DOHH2 (cell line): ENCODE results near the gene CR1.

ENCODE experiments used
- H3F3A ChIP-seq: fragments of 200-600 bp; sonication (generic), shearing (Covaris generic); 2 replicates; pipeline ENCODE4 v1.6.0; 2016; ENCODE audit warnings: antibody characterized with exemption, mild to moderate bottlenecking; ENCODE audit not compliant: control insufficient read depth, insufficient read depth
- H3K27ac ChIP-seq: fragments of 200-600 bp; sonication (generic); 2 replicates; pipeline ENCODE4 v1.5.1; 2014; ENCODE audit warnings: low read depth, mild to moderate bottlenecking, low read length, moderate library complexity
- H3K27me3 ChIP-seq: fragments of 200-600 bp; sonication (generic); 2 replicates; pipeline ENCODE4 v1.6.1; 2014; ENCODE audit warnings: mild to moderate bottlenecking, low read length, mixed read lengths; ENCODE audit not compliant: control insufficient read depth
- H3K36me3 ChIP-seq: fragments of 200-600 bp; sonication (generic); 2 replicates; pipeline ENCODE4 v1.6.1; 2014; ENCODE audit warnings: mild to moderate bottlenecking, low read length, moderate library complexity, mixed read lengths; ENCODE audit not compliant: control insufficient read depth
- H3K4me1 ChIP-seq: fragments of 200-600 bp; sonication (generic); 2 replicates; pipeline ENCODE4 v1.6.1; 2014; ENCODE audit warnings: mild to moderate bottlenecking, low read length, mixed read lengths; ENCODE audit not compliant: control insufficient read depth
- H3K4me2 ChIP-seq: fragments of 200-600 bp; sonication (generic); 2 replicates; pipeline ENCODE4 v1.6.0; 2014; ENCODE audit warnings: mild to moderate bottlenecking, low read length, moderate library complexity
- H3K4me3 ChIP-seq: fragments of 200-600 bp; sonication (generic); 2 replicates; pipeline ENCODE4 v1.5.1; 2014; ENCODE audit warnings: mild to moderate bottlenecking, low read length, mixed read lengths
- H3K79me2 ChIP-seq: fragments of 200-600 bp; sonication (generic); 2 replicates; pipeline ENCODE4 v1.6.1; 2014; ENCODE audit warnings: mild to moderate bottlenecking, low read length, mixed read lengths; ENCODE audit not compliant: control insufficient read depth
- H3K9me2 ChIP-seq: fragments of 200-600 bp; sonication (generic); replicated peaks from 2 replicates; pipeline ENCODE4 v1.6.1; 2014; ENCODE audit warnings: mild to moderate bottlenecking, low read length, mixed read lengths; ENCODE audit not compliant: control insufficient read depth
- H3K9me3 ChIP-seq: fragments of 200-600 bp; sonication (generic); 2 replicates; pipeline ENCODE4 v1.6.1; 2014; ENCODE audit warnings: antibody characterized with exemption, low read length, mixed read lengths; ENCODE audit not compliant: control insufficient read depth, insufficient read depth
- H4K20me1 ChIP-seq: fragments of 200-600 bp; sonication (generic); 2 replicates; pipeline ENCODE4 v1.6.0; 2014; ENCODE audit warnings: low read depth, mild to moderate bottlenecking, antibody characterized with exemption, low read length, moderate library complexity; ENCODE audit not compliant: control insufficient read depth, insufficient read depth
- EZH2phosphoT487 ChIP-seq: fragments of 200-600 bp; sonication (generic); IDR thresholded peaks from 2 replicates; pipeline ENCODE4 v1.6.1; 2017; ENCODE audit warnings: borderline replicate concordance, mild to moderate bottlenecking, antibody characterized with exemption, low read length, moderate library complexity, mixed read lengths
- TF ChIP-seq, protein P1 (sequence below): fragments of 200-600 bp; sonication (generic); IDR thresholded peaks from one replicate; pipeline ENCODE4 v1.5.1; 2014; ENCODE audit warnings: antibody characterized with exemption, mild to moderate bottlenecking, low read depth, low read length; ENCODE audit not compliant: poor library complexity, severe bottlenecking

Gene CR1

DNA sequence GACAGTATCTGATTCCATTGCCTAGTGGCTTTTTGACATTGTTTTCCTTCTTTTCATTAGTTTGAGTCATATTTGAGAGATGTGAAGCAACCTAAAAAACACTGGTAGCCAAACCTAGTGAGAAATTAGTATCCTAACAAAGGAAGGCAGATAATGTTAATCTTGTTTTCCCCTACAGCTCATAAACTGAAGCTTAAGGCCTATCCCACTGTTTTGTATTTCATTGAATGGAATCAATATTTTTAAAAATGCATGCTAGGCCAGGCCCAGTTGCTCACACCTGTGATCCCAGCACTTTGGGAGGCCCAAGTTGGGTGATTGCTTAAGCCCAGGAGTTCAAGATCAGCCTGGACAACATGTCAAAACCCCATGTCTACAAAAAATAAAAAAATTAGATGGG is 150.2 kb downstream of the CR1 start:
- Histone ChIP-seq H3K9me2 (no peaks in the 10 kb centered on the region), H3K36me3 (no peaks in the 10 kb centered on the region), H3K79me2 (no peaks in the 10 kb centered on the region), H3K4me2 (no peak overlapping the region), H3F3A (no peaks in the 10 kb centered on the region), H3K4me3 (no peak overlapping the region), H3K27ac (no peak overlapping the region), H4K20me1 (no peaks in the 10 kb centered on the region), H3K27me3 (no peaks in the 10 kb centered on the region), H3K9me3 (no peaks in the 10 kb centered on the region), H3K4me1 (peaks cover 6% of the 10 kb centered on the region)
- TF ChIP-seq EZH2phosphoT487: no peak
- TF ChIP-seq, protein P1, sequence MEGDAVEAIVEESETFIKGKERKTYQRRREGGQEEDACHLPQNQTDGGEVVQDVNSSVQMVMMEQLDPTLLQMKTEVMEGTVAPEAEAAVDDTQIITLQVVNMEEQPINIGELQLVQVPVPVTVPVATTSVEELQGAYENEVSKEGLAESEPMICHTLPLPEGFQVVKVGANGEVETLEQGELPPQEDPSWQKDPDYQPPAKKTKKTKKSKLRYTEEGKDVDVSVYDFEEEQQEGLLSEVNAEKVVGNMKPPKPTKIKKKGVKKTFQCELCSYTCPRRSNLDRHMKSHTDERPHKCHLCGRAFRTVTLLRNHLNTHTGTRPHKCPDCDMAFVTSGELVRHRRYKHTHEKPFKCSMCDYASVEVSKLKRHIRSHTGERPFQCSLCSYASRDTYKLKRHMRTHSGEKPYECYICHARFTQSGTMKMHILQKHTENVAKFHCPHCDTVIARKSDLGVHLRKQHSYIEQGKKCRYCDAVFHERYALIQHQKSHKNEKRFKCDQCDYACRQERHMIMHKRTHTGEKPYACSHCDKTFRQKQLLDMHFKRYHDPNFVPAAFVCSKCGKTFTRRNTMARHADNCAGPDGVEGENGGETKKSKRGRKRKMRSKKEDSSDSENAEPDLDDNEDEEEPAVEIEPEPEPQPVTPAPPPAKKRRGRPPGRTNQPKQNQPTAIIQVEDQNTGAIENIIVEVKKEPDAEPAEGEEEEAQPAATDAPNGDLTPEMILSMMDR: no peak

DNA sequence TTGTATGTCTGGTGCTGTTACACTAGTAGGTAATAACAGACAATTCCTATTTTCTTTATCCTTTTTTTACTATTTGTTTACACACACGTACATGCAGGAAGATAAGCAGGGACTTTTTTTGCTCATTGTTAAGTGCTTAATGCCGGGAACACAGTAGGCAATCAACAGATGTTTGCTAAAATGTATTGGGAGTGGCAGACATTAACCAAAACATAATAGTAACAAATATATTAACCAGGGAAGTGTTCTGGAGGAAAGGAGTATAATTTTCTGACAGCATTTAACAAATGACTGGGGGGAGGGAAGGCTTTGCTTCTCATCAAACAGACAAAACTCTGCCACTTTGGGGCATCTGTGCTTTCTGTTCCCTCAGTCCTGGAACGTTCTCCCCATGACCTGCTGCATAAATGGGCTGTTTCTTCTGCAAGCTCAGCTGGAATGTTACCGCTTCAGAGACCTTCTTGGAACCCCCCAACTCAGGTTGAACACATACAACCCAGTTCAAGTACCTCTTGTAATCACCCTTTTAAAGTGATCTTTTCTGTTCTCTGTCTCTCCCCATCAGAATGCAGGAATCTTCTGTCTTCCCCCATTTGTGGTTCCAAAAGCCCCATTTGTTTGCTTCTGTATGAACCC is 151.1 kb downstream of the CR1 start:
- Histone ChIP-seq H3K27ac (no peak overlapping the region), H3K79me2 (no peaks in the 10 kb centered on the region), H3K36me3 (no peaks in the 10 kb centered on the region), H3F3A (no peaks in the 10 kb centered on the region), H3K9me2 (no peaks in the 10 kb centered on the region), H3K9me3 (no peaks in the 10 kb centered on the region), H3K4me1 (peaks cover 9% of the 10 kb centered on the region), H3K4me2 (no peak overlapping the region), H3K4me3 (no peak overlapping the region), H3K27me3 (no peaks in the 10 kb centered on the region), H4K20me1 (no peaks in the 10 kb centered on the region)
- no peak for TF ChIP-seq EZH2phosphoT487
- TF ChIP-seq, protein P1: no peak

DNA sequence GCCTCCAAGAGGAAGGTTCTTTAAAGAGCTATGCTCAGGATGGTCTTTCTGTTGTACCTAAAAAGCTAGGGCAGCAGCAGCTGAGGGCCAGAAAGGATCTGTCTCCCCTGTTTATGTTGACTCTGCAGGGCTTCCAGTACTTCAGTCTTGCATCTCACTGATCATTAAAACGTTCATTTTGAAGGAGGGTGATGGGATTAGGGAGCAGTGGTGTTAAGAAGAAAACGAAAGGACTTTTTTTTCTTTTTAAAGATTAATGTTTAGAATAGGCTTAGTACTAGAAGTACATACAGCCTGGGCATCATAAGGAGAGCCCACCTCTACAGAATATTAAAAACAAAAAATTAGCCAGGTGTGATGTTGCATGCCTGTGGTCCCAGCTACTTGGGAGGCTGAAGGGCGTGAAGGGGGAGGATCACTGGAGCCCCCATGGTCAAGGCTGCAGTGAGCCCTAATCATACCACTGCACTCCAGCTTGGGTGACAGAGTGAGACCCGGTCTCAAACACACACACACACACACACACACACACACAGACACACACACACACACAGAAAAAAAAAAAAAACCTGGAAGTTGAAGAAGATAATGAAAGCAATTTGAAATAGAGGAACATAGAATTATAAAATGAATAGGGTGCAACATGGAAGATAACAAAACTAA is 151.8 kb downstream of the CR1 start:
- H3K9me3 ChIP-seq: no peaks in the 10 kb centered on the region
- H3K4me1 ChIP-seq: peaks cover 9% of the 10 kb centered on the region
- H4K20me1 ChIP-seq: no peaks in the 10 kb centered on the region
- no peak overlapping the region for H3K4me2 ChIP-seq
- no peaks in the 10 kb centered on the region for H3K36me3 ChIP-seq
- H3K4me3 ChIP-seq: no peak overlapping the region
- no peaks in the 10 kb centered on the region for H3K9me2 ChIP-seq
- H3K27ac ChIP-seq: no peak overlapping the region
- no peaks in the 10 kb centered on the region for H3F3A ChIP-seq
- TF ChIP-seq, protein P1: no peak
- TF ChIP-seq EZH2phosphoT487: no peak
- H3K27me3 ChIP-seq: no peaks in the 10 kb centered on the region
- no peaks in the 10 kb centered on the region for H3K79me2 ChIP-seq
